ENCODE data around the gene FOXO3. TPM values are rescaled to one million over a fixed set of nuclear protein-coding genes. Genes with fewer than 3 reads are reported as not detected.
"Not testable (repeated sequence)": the region's sequence is repeated elsewhere in the genome, so short reads cannot be mapped to it uniquely, and the experiment has no call there.

The FOXO3 gene
- total RNA-seq, 1 donor from 2014 or later: 56.0 TPM

GRCh38 chr6:108556250-108556649 lies 4.5 kb upstream of the FOXO3 start:
- no peak for DNase-seq

DNA sequence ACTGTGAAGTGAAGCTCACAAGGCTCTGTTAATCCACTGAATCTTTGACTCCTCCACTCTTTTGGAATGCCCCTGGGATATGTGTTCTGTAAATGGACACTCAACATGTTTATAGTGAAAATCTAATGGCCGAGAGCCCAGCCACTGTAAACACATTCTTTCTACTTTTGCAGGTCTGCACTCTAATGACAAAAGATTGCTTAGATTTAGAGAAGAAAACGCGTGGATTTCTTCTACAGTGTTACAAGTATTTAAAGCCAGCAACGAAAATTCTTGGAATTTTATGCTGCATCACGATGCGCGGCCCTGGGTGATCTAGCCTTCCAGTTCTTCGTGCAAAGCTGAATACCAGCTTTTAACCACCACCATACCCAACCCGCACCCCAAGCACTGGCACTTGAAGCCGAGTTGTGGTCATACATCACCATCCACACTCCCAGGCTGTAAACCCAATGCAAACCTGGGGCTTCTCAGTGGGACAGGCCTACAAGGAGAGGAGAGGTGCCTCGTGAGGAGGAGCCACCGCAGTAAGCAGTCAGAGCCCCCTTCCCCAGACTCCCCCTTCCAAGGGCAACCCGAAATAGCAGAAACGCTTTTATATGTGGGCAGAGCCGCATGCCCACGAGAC lies 3.7 kb upstream of the FOXO3 start:
- no peak for DNase-seq

DNA sequence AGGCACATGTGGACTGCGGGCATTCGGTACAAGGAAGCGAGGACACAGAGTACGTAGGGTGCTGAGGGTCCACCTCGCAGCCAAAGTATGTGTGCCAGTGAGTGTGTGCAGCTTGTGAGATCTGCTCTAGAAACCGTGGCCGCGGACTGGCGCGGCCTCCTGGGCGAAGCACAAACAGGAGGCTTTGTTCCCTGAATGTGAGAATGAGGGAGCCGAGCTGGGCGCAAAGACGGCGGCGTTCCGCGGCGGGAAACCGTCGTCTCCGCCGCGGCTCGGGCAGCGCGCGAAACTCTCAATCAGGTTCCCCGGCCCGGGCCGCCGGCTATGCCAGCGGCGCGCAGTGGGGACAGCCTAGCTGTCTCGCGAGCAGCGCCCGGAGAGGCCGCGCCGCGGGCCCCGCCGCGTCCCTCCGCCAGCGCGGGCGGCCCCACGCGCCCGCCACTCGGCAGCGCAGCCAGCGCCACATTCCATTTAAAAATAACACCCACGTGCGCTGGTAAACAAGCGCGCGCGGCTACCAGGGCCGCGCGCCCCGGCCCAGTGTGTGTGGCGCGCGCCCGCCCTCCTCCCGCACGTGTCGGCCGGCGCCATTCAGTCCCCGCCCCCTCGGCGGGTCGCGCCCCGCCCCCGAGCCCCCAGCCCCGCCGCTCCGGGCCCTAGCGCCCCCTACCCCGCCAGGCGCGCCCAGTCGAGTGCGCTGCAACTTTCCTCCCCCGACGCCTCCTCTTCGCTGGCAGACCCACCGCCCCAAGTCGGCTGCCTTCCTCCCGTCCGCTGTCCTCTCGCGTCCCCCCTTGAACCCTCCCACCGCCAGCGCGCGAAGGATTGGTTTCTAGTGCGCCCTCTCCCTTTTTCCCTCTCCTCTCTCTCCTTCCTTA lies 3.0 kb upstream of the FOXO3 start:
- DNase-seq: peak; percentile 88

- peak; percentile 98 for DNase-seq
These were observed 2.2 kb upstream of the FOXO3 start for GRCh38 chr6:108558372-108559096.

- peak; percentile 98 for DNase-seq
These were observed 1.4 kb upstream of the FOXO3 start for GRCh38 chr6:108559097-108559883.

DNA sequence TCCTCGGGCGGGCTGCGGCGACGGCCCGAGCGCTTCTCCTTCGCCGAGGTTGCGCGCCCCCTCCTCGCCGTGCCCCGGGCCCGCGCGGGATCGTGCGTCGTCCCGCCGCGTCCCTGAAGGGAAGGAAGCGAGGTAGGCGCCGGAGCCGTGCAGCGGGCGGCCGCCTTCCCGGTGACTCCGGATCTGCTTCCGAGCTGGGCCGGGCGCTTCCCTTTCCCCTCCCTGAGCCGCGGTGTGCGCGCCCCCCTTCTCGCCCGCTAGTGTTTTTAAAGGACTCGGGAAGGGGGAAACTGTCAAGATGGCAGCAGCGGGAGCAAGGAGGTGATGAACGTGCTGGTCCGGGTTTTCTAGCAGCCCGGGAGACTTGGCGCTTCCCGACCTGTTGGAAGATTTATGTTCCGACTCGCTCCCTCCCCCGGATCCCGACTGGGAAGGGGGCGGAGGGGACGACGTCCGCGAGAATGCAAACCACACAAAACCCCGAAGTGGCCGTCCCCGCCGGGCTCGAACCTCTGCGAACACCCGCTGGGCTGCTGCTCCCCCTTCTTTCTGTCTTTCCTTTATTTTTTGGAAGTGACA lies 744 bp upstream of the FOXO3 start:
- peak; percentile 70 for DNase-seq

GRCh38 chr6:108561309-108561647 lies 561 bp downstream of the FOXO3 start:
- not testable (repeated sequence) for DNase-seq

DNA sequence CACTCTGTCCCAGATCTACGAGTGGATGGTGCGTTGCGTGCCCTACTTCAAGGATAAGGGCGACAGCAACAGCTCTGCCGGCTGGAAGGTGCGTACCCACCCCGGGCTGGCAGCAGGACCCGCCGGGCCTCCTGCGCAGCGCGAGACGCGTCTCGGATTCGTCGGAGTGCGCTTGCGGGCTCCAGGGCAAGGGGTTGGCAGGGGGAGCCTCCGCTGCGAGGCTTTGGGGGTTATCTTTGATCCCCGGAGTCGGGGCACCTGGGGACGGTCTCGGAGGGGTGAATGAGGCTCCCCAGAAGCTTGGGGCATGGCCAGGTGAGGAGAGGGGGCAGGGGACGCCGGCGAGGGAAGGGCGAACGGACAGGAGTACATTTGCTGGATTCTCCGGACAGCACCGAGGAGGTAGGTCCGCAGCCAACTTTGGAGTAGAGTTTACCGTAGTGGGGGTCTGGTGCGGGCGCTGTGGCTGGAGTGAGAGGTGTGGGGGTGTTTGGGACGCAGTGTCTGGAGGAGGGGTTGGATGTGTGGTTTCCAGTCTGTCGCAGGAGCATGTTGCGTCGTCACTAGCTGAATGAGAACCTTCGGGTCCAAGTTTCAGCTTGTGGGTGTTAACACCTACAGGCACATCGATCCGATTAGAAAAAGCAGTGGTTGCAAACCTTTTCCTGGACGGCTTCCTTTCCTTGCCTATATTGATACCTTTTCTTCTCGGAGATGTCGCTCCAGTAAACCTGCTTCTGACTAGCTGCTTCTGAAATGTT lies 1.2 kb downstream of the FOXO3 start:
- no peak for DNase-seq

- DNase-seq: peak; percentile 40
These were observed 1.8 kb downstream of the FOXO3 start for GRCh38 chr6:108562503-108562993.

GRCh38 chr6:108563292-108563691 lies 2.6 kb downstream of the FOXO3 start:
- DNase-seq: no peak

- DNase-seq: no peak
These were observed 3.5 kb downstream of the FOXO3 start for GRCh38 chr6:108564178-108564577.

DNA sequence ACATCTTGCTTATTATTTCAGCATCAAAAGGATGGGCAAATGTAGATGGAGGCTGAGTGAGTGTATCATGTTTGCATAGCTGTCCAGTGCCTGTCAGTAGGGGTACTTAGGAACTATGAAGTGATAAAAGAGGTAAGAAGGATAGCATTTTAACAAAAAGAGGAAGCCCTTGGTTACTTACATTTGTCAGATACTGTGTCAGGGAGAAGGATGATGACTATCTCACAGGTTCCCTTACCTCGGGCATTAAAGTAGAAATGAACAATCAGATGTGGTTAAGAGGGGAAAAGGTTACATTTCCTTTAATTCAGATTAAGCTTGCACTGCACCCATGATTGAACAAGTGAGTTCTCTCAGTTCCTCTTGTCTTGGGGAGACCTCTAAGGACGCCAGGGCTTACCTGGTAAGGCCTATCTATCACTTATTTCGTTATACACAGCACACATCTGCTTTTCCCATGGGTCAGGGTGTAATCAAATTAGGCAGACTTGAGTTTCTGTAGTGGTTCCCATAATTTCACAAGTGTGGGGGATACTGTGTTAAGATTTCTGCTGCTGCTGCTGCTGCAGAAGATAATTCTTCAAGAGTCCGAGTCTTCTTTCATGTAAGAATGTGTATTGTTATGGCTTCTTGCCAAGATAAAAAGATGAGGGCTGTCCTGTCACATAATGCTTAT lies 4.5 kb downstream of the FOXO3 start:
- DNase-seq: no peak

- no peak for DNase-seq
These were observed 5.2 kb downstream of the FOXO3 start for GRCh38 chr6:108565893-108566292.

- DNase-seq: no peak
These were observed 5.7 kb downstream of the FOXO3 start for GRCh38 chr6:108566406-108566805.

DNA sequence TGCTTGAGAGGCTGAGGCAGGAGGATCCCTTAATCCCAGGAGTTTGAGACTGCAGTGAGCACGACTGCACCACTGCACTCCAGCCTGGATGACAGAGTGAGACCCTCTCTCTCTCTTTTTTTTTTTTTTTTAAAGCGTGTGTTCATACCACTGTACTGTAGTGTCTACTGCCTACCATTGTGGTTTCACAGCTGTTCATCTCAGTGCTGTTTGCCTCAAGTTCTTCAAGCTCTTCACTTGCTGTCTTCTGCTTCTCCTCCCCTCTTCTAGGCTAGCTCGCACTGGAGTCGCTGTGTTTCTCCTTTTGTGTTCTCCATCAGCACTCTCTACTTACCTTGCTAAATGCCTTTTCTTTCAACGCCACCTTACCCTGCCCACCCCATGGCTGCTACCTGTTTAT lies 7.4 kb downstream of the FOXO3 start:
- DNase-seq: no peak

DNA sequence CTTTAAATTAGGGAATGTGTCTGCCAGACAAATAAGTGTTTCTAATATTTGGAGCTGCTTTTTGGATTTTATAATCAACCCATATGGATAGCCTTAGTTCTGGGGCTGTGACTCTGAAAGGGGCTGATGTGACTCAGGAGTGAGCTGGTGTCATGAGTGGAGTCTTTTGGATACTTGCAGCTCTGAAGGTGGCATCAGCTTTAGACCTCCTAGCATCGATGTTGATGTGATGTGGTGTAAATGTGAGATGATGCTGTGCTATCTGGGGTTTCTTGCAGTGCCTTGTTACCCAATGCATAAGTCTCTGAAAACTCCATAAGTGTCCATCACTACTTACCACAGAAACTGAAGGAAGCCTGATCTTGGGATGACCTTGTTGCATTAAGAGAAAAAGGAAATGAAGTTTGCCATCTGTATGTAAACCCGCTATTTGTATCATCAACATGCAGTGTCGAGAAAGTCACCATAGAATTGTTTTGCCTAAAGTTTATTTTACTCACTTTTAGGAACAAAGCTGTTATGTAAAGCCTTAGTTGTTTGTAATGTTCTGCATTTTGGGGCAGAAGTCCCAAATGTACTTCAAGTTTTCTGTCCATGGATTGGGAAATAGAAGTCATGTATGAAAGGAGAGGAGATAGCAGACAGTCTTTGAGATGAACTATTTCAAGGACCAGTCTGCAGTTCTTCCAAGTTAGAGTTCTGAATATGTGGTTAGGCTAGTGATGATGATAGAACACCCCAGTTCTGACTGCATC lies 8.0 kb downstream of the FOXO3 start:
- DNase-seq: no peak

DNA sequence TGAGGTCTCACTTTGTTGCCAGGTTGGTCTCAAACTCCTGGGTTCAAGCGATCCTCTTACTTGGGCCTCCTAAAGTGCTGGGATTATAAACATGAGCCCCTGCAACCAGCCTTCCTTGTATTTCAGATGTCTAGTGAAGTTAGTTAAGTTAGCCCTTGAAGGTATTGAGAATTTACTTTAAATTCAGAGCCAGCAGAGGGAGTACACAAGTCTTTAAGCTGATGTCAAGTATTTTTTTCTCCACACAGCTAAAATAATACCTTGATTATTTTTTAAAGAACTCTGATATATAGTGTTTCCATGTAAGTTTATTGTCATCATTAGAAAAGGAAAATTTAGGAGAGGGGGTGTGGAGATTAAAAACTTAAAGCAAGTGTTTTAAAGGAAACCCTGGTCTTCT lies 9.8 kb downstream of the FOXO3 start:
- no peak for DNase-seq

GRCh38 chr6:108574457-108575141 lies 13.9 kb downstream of the FOXO3 start:
- no peak for DNase-seq

DNA sequence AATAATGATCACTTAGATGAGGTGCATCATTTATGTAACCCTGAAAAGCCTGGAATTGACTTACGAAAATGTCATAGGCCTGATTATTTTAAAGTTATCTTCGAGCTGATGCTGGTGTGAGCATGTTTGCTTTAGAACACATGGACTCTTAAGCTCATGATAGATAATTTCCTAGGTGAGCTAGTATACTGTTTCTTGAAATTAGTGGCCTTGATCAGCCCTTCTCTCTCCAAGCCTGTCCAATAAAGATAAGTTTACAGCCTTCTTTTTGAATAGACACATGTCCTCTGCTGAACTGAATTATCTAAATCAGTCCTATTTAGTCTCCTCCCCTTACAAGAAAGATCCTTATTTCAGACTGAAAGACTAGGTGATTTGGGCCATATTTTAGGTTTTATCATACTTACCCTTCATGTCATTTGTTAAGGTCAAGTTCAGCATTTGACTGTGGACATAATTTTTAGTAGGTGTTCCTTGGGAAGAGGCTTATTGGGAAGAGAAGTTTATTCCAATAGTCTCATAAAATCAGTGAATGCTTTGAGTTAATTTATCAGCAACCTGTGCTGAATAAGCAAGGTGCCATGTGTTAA lies 15.3 kb downstream of the FOXO3 start:
- DNase-seq: no peak

Measured in occipital lobe (tissue), 2 donors.